SIG-M5 treated with dmso at 0.1 percent for 504 hours (cell line): ENCODE data around the gene FOXO6.

Experiments used
- DNase-seq: peaks from one replicate; lab custom pipeline; 2025; ENCODE audit not compliant: unreplicated experiment; lab: John Stamatoyannopoulos, UW

Gene FOXO6

DNA sequence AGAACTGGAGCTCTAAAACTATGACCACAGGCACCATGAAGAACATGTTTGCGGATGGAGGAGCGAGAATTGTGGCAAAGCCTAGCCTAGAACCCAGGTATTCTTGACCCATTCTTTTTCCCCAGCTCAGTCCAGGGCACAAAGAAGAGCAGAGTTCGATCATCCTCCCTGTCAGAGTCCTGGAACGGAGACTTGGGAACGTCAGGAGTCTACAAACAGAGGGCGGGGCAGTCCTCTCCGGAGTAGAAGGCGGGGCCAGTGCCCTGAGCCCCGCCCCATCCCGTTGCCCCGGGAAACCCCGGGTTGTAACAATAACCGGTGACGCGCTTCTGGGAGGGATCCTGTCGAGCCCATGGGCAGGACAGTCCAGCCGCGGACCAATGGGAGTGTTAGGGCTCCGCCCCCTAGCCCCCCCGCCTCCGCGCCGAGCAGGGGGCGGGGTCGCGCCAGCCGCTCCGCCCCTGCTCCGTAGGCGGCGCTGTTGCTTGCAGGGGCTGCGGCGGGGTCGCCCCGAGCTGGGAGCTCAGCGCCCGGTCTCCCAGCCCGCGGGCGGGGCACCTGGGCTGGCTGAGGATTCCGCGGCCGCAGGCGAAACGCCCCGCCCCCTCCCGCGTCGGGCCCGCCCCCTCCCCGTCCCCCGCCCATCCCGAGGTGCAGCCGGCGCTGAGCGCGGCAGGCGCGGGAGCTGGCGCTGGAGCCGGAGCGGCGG is at the start of gene FOXO6:
TSS of gene FOXO6 (plus strand) at position 649 of the 709 bp plus-strand sequence.
- peak; percentile 93 for DNase-seq

DNA sequence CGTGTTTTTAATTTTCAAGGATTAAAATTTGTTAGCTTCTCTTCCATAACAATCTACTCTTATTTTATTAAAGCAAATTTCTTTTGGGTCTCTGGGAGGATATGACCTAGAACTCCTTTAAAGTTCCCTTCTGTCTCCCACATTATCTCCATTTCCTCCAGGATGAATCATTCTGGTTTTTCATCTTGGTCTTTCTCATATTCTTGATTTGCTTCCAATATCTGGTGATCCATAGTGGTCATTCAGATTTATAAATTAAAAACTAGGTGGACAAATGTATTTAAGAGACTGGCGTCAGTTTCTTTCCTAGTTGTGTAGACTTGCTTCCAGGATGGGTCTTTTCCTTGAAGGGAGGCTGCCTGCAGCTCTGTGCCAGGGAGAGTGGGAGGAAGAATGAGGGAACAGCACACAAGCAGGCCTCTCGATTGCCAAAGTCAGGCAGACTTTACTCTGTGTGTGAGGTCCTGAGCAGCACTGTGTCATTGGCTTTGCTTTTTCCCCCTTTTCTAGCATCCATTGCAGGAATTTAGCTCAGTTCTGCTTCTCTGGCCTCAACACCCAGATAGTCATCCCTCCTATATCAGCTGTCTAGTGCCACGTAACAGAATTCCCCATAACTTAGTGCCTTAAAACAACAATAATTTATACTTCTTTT is 48.1 kb upstream of the FOXO6 start:
- DNase-seq, result no peak

DNA sequence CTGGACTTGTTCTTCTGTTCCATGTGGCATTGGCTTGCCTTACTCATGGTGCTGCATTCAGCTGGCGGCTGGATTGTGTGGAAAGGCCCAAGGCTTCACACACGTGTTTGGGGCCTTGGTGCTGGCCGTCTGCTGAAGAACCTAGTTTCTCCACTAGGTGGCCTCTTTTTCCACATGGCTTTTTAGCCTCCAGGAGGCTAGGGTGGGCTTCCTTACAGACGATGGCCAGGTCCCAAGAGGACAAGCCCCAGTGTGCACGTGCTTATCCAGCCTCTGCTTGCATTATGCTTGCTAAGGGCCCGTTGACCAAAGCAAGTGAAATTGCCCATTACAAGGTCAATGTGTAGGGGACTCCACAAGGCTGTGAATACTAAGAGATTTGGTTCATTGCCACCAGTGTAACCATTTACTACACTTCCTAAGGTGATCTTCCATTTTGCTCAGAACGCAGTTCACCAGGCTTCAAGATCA is 47.5 kb upstream of the FOXO6 start:
- DNase-seq, result peak; percentile 16

DNA sequence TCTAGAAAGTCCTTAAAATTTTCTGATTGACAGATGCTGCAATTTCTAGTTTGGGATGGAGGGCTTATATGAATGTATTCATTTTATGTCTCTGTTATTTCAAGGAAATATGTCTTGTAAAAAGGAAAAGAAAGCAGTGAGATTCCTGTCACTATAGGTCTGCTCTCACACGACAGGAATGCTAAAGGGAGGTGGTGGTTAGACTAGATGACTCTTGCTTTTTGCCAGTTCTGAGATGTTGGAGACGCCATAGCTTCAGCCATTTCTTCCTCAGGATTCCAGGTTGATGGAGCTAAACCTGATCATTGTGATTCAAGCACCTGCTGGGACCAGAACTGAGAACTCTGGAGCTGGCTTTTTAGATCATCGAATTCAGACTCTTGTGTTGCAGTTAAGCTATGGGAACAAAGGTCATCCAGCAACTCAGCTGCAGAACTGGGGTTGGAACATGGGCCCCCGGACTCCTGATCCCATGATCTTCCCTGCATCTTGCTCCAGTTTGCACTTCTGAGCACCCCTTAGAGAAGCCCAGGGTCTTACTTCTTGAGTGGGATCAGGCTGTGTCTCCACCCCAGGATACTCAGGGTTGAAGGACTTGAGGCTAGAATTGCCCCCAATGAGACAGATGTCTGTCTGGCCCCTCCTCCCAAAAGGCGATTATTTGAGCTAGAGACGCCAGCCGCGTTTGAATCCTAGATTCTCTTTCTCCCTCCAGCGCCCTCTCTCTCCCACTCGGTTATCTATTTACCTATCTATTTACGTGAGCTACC is 46.7 kb upstream of the FOXO6 start:
- DNase-seq, result no peak

DNA sequence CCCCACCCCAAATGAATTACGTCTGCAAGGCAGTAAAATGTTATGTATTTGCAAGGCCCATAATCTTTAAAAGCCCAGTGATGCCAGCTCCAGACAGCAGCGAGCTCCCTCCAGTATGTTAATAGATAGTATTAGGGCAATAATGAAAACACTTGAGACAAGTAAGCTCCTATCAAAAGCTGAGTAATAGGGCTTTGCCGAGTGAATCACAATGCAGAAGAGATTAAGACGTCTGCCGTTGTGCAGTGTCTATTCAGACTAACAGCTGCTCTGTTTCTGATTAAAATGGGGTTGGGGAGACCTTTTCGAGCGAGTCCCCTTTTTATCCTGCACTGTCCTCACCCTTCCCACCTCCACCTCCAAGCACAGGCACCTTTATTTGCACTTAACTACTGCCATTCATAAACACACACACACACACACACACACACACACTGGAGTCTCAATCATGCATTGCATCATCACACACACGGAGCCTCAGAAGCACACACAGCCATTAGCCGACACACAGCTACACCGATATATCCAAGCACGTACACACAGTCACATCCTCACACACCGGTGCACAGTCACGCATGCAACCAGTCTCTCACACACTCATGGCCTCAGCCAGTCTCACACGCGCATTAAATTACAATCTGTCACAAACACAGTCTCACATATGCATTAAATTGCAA is 46.0 kb upstream of the FOXO6 start:
- DNase-seq, result no peak

GRCh38 chr1:41315871-41316270 is 45.4 kb upstream of the FOXO6 start:
- no peak for DNase-seq

- no peak for DNase-seq
Measured at GRCh38 chr1:41317361-41317760, 43.9 kb upstream of the FOXO6 start.

- no peak for DNase-seq
Measured at GRCh38 chr1:41318135-41318534, 43.1 kb upstream of the FOXO6 start.

DNA sequence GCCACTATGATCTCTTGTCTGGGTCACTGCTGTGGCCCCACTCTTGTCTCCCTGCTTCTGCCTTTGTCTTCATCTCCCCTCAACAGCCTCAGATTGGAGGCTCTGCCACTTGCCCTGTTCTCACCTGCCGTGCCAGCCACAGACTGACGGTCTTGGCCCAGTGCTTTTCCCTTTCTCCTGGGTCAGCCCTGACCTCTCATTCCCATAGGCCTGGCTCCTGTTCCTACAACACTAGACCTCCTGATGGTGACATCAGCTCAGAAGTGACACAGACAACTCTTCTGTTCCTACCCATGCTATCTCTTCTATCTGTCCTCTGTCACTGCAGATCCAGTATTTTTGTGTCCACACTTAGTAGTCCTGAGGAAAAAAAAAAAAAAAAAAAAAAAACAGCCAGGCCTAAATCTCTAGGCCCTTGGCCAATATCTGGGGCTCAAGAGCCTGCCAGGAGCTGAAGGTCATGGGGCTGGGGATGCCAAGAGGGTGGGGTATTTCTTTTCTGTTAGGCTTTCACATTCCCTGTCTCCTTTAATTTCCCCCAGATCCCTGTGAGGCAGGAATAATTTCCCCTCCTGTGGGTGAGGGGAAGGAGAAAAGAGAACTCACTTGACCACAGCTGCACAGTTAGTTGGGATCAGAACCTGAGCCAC is 42.0 kb upstream of the FOXO6 start:
- no peak for DNase-seq

DNA sequence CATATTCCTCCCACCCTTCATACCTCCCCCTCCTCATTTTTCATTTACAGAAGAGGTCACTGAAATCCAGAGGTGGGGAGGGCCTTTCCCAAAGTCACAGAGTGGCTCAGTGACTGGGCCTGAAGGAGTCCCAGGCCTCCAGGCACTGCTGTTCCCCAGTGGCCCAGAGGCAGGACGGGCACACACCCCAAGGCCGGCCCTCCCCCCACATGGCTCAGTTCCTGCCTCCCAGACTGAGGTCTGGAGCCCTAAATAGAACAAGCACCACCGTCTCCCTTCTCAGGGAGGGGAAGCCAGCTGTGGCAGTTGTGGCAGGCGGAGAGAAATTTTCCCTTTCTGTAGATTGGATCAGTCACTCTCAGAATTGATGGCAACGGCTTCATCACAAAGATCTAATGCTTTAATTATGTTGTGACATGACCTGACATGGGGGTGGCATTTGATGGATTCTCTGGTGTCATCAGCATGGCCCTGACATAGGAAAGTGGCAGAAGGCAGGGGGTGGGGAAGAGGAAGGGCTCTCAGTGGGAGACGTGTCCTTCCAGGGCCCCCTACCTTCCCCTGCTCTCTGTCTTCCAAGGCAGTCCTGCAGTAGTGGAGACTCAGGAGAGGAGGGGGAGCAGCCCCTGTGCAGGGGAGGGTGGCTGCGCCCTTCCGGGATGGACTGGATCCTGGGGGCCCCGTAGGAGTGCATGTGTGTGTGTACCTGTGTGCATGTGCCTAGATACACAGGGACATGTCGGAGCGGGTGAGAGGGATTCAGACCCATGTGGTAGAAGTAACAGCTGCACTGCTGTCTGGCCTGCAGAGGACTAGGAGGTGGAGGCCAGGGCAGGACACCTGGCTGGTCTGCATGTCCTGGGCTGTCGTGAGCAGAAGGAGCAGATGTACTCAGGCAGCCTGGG is 41.2 kb upstream of the FOXO6 start:
- DNase-seq, result no peak

GRCh38 chr1:41320895-41321676 is 40.1 kb upstream of the FOXO6 start:
- DNase-seq, result no peak

DNA sequence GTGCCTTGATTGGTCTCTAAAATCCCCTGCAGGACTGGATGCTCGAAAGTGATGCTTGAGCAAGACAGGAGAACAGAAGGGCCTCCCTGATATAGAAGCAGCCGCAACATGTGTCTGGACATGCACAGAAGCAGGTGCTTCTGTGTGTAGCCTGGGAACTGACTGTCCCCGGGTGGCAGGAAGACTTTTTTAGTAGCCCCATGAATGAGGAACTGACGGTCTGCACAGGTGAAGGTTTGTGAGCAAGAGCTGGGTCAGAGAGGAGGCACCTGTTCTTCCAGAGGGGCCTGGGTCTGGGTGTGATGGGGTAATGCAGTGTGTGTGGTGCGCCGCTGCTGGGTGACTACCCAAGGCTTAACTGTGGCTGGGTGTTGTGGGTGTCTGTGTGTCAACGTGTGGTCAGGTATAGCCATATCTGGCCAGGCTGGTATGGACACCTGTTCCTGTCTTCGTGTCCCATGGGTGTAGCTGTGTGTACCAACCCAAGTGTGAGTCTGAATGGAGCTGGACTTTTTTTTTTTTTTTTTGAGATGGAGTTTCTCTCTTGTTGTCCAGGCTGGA is 39.1 kb upstream of the FOXO6 start:
- no peak for DNase-seq

DNA sequence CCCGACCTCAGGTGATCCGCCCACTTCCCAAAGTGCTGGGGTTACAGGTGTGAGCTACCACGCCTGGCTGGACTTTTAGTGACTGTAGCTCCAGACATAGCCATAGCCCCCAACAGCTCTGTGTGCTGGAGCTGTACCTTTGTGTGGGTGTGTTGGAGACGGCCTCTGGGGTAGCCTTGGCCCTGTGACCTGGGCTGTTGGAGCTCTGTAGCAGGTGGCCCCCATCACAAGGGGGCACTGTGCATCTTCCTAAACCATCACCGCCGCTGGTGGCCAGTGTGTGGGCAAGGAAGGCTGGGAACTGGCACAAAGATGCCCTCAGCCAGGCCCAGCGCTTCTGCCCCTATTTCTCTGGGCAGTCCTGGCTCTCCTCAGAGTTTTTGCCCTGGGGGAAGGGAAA is 38.4 kb upstream of the FOXO6 start:
- no peak for DNase-seq

DNA sequence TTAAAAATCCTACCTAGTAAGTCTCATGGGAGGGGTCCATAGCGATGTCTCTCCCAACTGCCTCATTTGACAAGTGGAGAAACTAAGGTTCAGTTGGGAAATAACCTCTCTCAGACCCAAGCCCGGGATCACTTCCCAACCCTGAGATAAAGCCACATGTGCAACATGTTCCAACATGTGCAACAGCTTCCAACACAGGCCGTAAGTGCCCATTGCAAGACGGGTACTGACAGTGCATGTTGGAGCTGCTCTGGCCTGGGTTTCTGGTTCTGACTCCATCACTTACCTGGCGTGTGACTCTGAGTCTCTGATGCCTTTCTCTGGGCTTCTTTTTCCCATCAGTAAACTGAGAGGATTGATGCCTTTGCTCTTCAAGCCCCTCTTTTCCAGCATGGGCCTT is 38.0 kb upstream of the FOXO6 start:
- no peak for DNase-seq

DNA sequence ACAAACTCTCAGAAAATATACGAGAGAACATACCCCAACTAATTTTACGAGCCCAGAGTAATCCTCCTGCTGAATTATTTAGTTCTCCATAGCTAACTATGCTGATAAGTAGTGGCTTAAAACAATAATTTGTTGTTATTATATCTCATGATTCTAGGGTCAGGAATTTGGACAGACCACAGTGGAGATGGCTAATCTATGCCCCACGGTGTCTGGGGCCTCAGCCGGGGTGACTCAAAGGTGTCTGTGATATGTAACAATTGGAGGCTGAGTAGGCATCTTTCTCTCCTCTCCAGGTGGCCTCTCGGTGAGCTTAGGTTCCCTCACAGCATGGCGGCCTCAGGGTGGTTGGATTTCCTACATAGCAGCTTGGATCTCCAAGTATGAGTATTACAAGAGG is 35.4 kb upstream of the FOXO6 start:
- no peak for DNase-seq

- DNase-seq, result no peak
Measured at GRCh38 chr1:41327383-41327999, 33.7 kb upstream of the FOXO6 start.

- no peak for DNase-seq
Measured at GRCh38 chr1:41328001-41328615, 33.1 kb upstream of the FOXO6 start.
